ENCODE data around the gene STX1A.
"Not testable (repeated sequence)": the region's sequence is repeated elsewhere in the genome, so short reads cannot be mapped to it uniquely, and the experiment has no call there.

The STX1A gene

GRCh38 chr7:73678862-73679261 is 40.6 kb downstream of the STX1A start:
- no peak for DNase-seq (ENCODE audit: extremely low read depth, low read depth)
- TF ChIP-seq CTCF (IDR thresholded peaks at IDR 0.05; ENCODE audit: low read depth, low read length, missing control alignments): no peak
- H3K4me3 ChIP-seq (replicated peaks; ENCODE audit: low read depth, low read length): no peak overlapping the region

- DNase-seq (ENCODE audit: extremely low read depth, low read depth); H3K4me3 ChIP-seq (replicated peaks; ENCODE audit: low read depth, low read length): not testable (repeated sequence)
Observed at GRCh38 chr7:73676062-73676461, 43.4 kb downstream of the STX1A start.

- no peak for DNase-seq (ENCODE audit: extremely low read depth, low read depth)
- TF ChIP-seq CTCF (IDR thresholded peaks at IDR 0.05; ENCODE audit: low read depth, low read length, missing control alignments): no peak
- no peak overlapping the region for H3K4me3 ChIP-seq (replicated peaks; ENCODE audit: low read depth, low read length)
Observed at GRCh38 chr7:73674468-73675124, 44.9 kb downstream of the STX1A start.

- TF ChIP-seq CTCF (IDR thresholded peaks at IDR 0.05; ENCODE audit: low read depth, low read length, missing control alignments): no peak
- H3K4me3 ChIP-seq (replicated peaks; ENCODE audit: low read depth, low read length): no peak overlapping the region
- no peak for DNase-seq (ENCODE audit: extremely low read depth, low read depth)
Observed at GRCh38 chr7:73671857-73672445, 47.5 kb downstream of the STX1A start.

GRCh38 chr7:73671322-73671661 is 48.2 kb downstream of the STX1A start:
- no peak overlapping the region for H3K4me3 ChIP-seq (replicated peaks; ENCODE audit: low read depth, low read length)
- no peak for DNase-seq (ENCODE audit: extremely low read depth, low read depth)
- no peak for TF ChIP-seq CTCF (IDR thresholded peaks at IDR 0.05; ENCODE audit: low read depth, low read length, missing control alignments)

GRCh38 chr7:73669858-73670385 is 49.5 kb downstream of the STX1A start:
- no peak for TF ChIP-seq CTCF (IDR thresholded peaks at IDR 0.05; ENCODE audit: low read depth, low read length, missing control alignments)
- DNase-seq (ENCODE audit: extremely low read depth, low read depth): no peak
- H3K4me3 ChIP-seq (replicated peaks; ENCODE audit: low read depth, low read length): no peak overlapping the region

- no peak overlapping the region for H3K4me3 ChIP-seq (replicated peaks; ENCODE audit: low read depth, low read length)
- no peak for DNase-seq (ENCODE audit: extremely low read depth, low read depth)
- no peak for TF ChIP-seq CTCF (IDR thresholded peaks at IDR 0.05; ENCODE audit: low read depth, low read length, missing control alignments)
Observed at GRCh38 chr7:73669288-73669701, 50.2 kb downstream of the STX1A start.

Measured in HFF-Myc (cell line).